Immature natural killer cell (primary cell): ENCODE measurements around the gene XPNPEP2. TPM values are rescaled to one million over a fixed set of nuclear protein-coding genes. Genes with fewer than 3 reads are reported as not detected.
A peak's percentile ranks its signal among the peaks of the same experiment; 100 is the strongest.

ENCODE experiments used
- DNase-seq, 3 donors: peaks; one replicate each; pipeline ENCODE4 v3.0.0; 2022; ENCODE audit warnings: mixed read lengths in 1 of 3
- H3K27ac Mint-ChIP-seq, 6 donors: one replicate each; pipeline ENCODE4 v1.8.0; 2020; ENCODE audit warnings: mixed read lengths in 6 of 6, mild to moderate bottlenecking in 5 of 6, inconsistent platforms in 4 of 6, moderate library complexity in 3 of 6
- H3K27me3 Mint-ChIP-seq, 3 donors: one replicate each; pipeline ENCODE4 v1.8.0; 2020 to 2021; ENCODE audit warnings: low read depth in 3 of 3, mild to moderate bottlenecking in 3 of 3, mixed read lengths in 3 of 3, moderate library complexity in 3 of 3, inconsistent platforms in 1 of 3
- H3K36me3 Mint-ChIP-seq, 3 donors: one replicate each; pipeline ENCODE4 v1.8.0; 2020; ENCODE audit warnings: mixed read lengths in 3 of 3, inconsistent platforms in 2 of 3, mild to moderate bottlenecking in 2 of 3
- H3K4me1 Mint-ChIP-seq, 2 donors: one replicate each; pipeline ENCODE4 v1.8.0; 2020; ENCODE audit warnings: inconsistent platforms in 2 of 2, mild to moderate bottlenecking in 2 of 2, mixed read lengths in 2 of 2, moderate library complexity in 1 of 2
- H3K4me3 Mint-ChIP-seq, 5 donors: one replicate each; pipeline ENCODE4 v1.8.0; 2020; ENCODE audit warnings: mild to moderate bottlenecking in 5 of 5, mixed read lengths in 5 of 5, inconsistent platforms in 3 of 5, moderate library complexity in 3 of 5
- H3K9me3 Mint-ChIP-seq, 6 donors: one replicate each; pipeline ENCODE4 v1.8.0; 2020; ENCODE audit warnings: mild to moderate bottlenecking in 6 of 6, mixed read lengths in 6 of 6, inconsistent platforms in 4 of 6, moderate library complexity in 3 of 6
- polyA plus RNA-seq, 3 donors: library from polyadenylated mRNA; unstranded; fragments of 300-500 nt; fragmentation: Illumina TruSeq; gene quantifications; one replicate each; pipeline ENCODE4 v1.2.3, GENCODE V29; 2021

Gene XPNPEP2
- polyA plus RNA-seq, 3 donors from 2014 or later: 0.60 to 2.9 (median 2.7) TPM

- H3K27me3 Mint-ChIP-seq: peaks cover 3 to 9% (median 4%) of the 10 kb centered on the region in 3 donors
- DNase-seq: no peak
- H3K4me1 Mint-ChIP-seq: peaks cover 33 to 49% of the 10 kb centered on the region in 2 donors
- no peaks in the 10 kb centered on the region for H3K9me3 Mint-ChIP-seq
- H3K4me3 Mint-ChIP-seq: no peak overlapping the region
- peak overlapping the region in 1 of 6 donors; percentile 27 for H3K27ac Mint-ChIP-seq
- H3K36me3 Mint-ChIP-seq: no peaks in the 10 kb centered on the region
These were observed 8.8 kb downstream of the XPNPEP2 start for GRCh38 chrX:129747533-129747932.

GRCh38 chrX:129748305-129748704 is 9.5 kb downstream of the XPNPEP2 start:
- Mint-ChIP-seq H3K27ac (no peak overlapping the region), H3K4me1 (peaks cover 28 to 47% of the 10 kb centered on the region in 2 donors), H3K36me3 (no peaks in the 10 kb centered on the region), H3K4me3 (no peak overlapping the region), H3K9me3 (no peaks in the 10 kb centered on the region), H3K27me3 (peaks cover 0 to 7% (median 3%) of the 10 kb centered on the region in 3 donors)
- no peak for DNase-seq

- no peak overlapping the region for H3K4me3 Mint-ChIP-seq
- no peak for DNase-seq
- peaks cover 0 to 3% (median 2%) of the 10 kb centered on the region in 3 donors for H3K27me3 Mint-ChIP-seq
- no peak overlapping the region for H3K27ac Mint-ChIP-seq
- H3K4me1 Mint-ChIP-seq: peaks cover 25 to 47% of the 10 kb centered on the region in 2 donors
- H3K36me3 Mint-ChIP-seq: no peaks in the 10 kb centered on the region
- H3K9me3 Mint-ChIP-seq: no peaks in the 10 kb centered on the region
These were observed 10.3 kb downstream of the XPNPEP2 start for GRCh38 chrX:129749069-129749468.

- Mint-ChIP-seq H3K9me3 (no peaks in the 10 kb centered on the region), H3K27me3 (no peaks in the 10 kb centered on the region), H3K36me3 (no peaks in the 10 kb centered on the region), H3K4me3 (no peak overlapping the region), H3K27ac (no peak overlapping the region), H3K4me1 (peaks cover 32 to 47% of the 10 kb centered on the region in 2 donors)
- no peak for DNase-seq
These were observed 12.2 kb downstream of the XPNPEP2 start for GRCh38 chrX:129750971-129751370.

- DNase-seq: no peak
- Mint-ChIP-seq H3K27me3 (peaks cover 0 to 3% (median 0%) of the 10 kb centered on the region in 3 donors), H3K4me1 (peaks cover 64 to 77% of the 10 kb centered on the region in 2 donors), H3K9me3 (no peaks in the 10 kb centered on the region), H3K36me3 (no peaks in the 10 kb centered on the region), H3K27ac (peak overlapping the region; percentile 66 to 90 (median 78)), H3K4me3 (peak overlapping the region; percentile 25 to 70 (median 48))
These were observed 15.6 kb downstream of the XPNPEP2 start for GRCh38 chrX:129754056-129755024.

GRCh38 chrX:129755779-129756650 is 17.2 kb downstream of the XPNPEP2 start:
- Mint-ChIP-seq H3K36me3 (no peaks in the 10 kb centered on the region), H3K9me3 (no peaks in the 10 kb centered on the region), H3K27me3 (peaks cover 0 to 4% (median 3%) of the 10 kb centered on the region in 3 donors), H3K4me3 (peak overlapping the region; percentile 75 to 82 (median 77)), H3K27ac (peak overlapping the region; percentile 86 to 91 (median 90)), H3K4me1 (peaks cover 80 to 90% of the 10 kb centered on the region in 2 donors)
- peak in 2 of 3 donors; percentile 43 to 52 for DNase-seq

- DNase-seq: peak; percentile 70 to 77 (median 76)
- Mint-ChIP-seq H3K27me3 (peaks cover 0 to 5% (median 4%) of the 10 kb centered on the region in 3 donors), H3K4me1 (peaks cover 73% of the 10 kb centered on the region in 2 donors)
These were observed 20.8 kb downstream of the XPNPEP2 start for GRCh38 chrX:129759576-129760061.

GRCh38 chrX:129760155-129760554 is 21.4 kb downstream of the XPNPEP2 start:
- Mint-ChIP-seq H3K27me3 (peaks cover 0 to 5% (median 4%) of the 10 kb centered on the region in 3 donors), H3K9me3 (no peaks in the 10 kb centered on the region), H3K36me3 (no peaks in the 10 kb centered on the region), H3K27ac (peak overlapping the region; percentile 85 to 94 (median 91)), H3K4me1 (peaks cover 67% of the 10 kb centered on the region in 2 donors), H3K4me3 (peak overlapping the region; percentile 63 to 76 (median 72))
- DNase-seq: no peak

More at GRCh38 chrX:129759576-129760061, 20.8 kb downstream of the XPNPEP2 start:
- Mint-ChIP-seq H3K4me3 (peak overlapping the region; percentile 63 to 76 (median 72)), H3K27ac (peak overlapping the region; percentile 85 to 94 (median 91)), H3K9me3 (no peaks in the 10 kb centered on the region), H3K36me3 (no peaks in the 10 kb centered on the region)

- H3K4me3 Mint-ChIP-seq: peak overlapping the region in 1 of 5 donors; percentile 15
- H3K36me3 Mint-ChIP-seq: no peaks in the 10 kb centered on the region
- peaks cover 60 to 62% of the 10 kb centered on the region in 2 donors for H3K4me1 Mint-ChIP-seq
- H3K27ac Mint-ChIP-seq: peak overlapping the region in 4 of 6 donors; percentile 36 to 91 (median 81)
- H3K27me3 Mint-ChIP-seq: peaks cover 0 to 5% (median 4%) of the 10 kb centered on the region in 3 donors
- no peaks in the 10 kb centered on the region for H3K9me3 Mint-ChIP-seq
- DNase-seq: no peak
These were observed 22.2 kb downstream of the XPNPEP2 start for GRCh38 chrX:129760981-129761380.

GRCh38 chrX:129761596-129761995 is 22.8 kb downstream of the XPNPEP2 start:
- Mint-ChIP-seq H3K27me3 (peaks cover 0 to 5% (median 4%) of the 10 kb centered on the region in 3 donors), H3K36me3 (no peaks in the 10 kb centered on the region), H3K9me3 (no peaks in the 10 kb centered on the region), H3K4me3 (peak overlapping the region in 1 of 5 donors; percentile 55), H3K4me1 (peaks cover 56 to 61% of the 10 kb centered on the region in 2 donors), H3K27ac (peak overlapping the region in 1 of 6 donors; percentile 67)
- DNase-seq: no peak

GRCh38 chrX:129762448-129762847 is 23.7 kb downstream of the XPNPEP2 start:
- DNase-seq: no peak
- peaks cover 0 to 5% (median 4%) of the 10 kb centered on the region in 3 donors for H3K27me3 Mint-ChIP-seq
- H3K4me1 Mint-ChIP-seq: peaks cover 52 to 61% of the 10 kb centered on the region in 2 donors
- no peaks in the 10 kb centered on the region for H3K36me3 Mint-ChIP-seq
- H3K27ac Mint-ChIP-seq: no peak overlapping the region
- no peak overlapping the region for H3K4me3 Mint-ChIP-seq
- no peaks in the 10 kb centered on the region for H3K9me3 Mint-ChIP-seq

GRCh38 chrX:129763666-129764065 is 24.9 kb downstream of the XPNPEP2 start:
- peaks cover 2 to 4% (median 3%) of the 10 kb centered on the region in 3 donors for H3K27me3 Mint-ChIP-seq
- H3K4me3 Mint-ChIP-seq: no peak overlapping the region
- H3K4me1 Mint-ChIP-seq: peaks cover 52 to 62% of the 10 kb centered on the region in 2 donors
- no peaks in the 10 kb centered on the region for H3K9me3 Mint-ChIP-seq
- DNase-seq: no peak
- H3K36me3 Mint-ChIP-seq: no peaks in the 10 kb centered on the region
- no peak overlapping the region for H3K27ac Mint-ChIP-seq

GRCh38 chrX:129768186-129768585 is 29.4 kb downstream of the XPNPEP2 start:
- Mint-ChIP-seq H3K9me3 (no peaks in the 10 kb centered on the region), H3K4me3 (peak overlapping the region; percentile 23 to 83 (median 58)), H3K4me1 (peaks cover 58 to 69% of the 10 kb centered on the region in 2 donors), H3K27me3 (peaks cover 4 to 16% (median 10%) of the 10 kb centered on the region in 3 donors), H3K27ac (peak overlapping the region; percentile 76 to 96 (median 92)), H3K36me3 (no peaks in the 10 kb centered on the region)
- DNase-seq: no peak
